IPS-11a (cell line): ENCODE results near the gene MFSD8.
A peak's percentile ranks its signal among the peaks of the same experiment; 100 is the strongest.
"Not testable (repeated sequence)": the region's sequence is repeated elsewhere in the genome, so short reads cannot be mapped to it uniquely, and the experiment has no call there.

ENCODE experiments used
- H3K4me3 ChIP-seq: one replicate; pipeline ENCODE4 v1.5.1; 2013; ENCODE audit warnings: low read depth, low read length, control low read depth

Gene MFSD8

GRCh38 chr4:127965062-127965802 is at the start of gene MFSD8, which contains the start of gene ABHD18:
MFSD8 (minus strand) TSS chr4:127965173; CDS start chr4:127965133, 40 bp downstream.
ABHD18 (plus strand) TSS chr4:127965406; CDS start chr4:127982956, 17,550 bp downstream.
- H3K4me3 ChIP-seq, result peak within 1 kb of the TSS; percentile 97

GRCh38 chr4:128009428-128009827 is 44.5 kb upstream of the MFSD8 start:
- H3K4me3 ChIP-seq, result no peak overlapping the region

GRCh38 chr4:128006592-128006991 is 41.6 kb upstream of the MFSD8 start:
- no peak overlapping the region for H3K4me3 ChIP-seq

- no peak overlapping the region for H3K4me3 ChIP-seq
These were observed 32.8 kb upstream of the MFSD8 start for GRCh38 chr4:127997534-127998388.

- not testable (repeated sequence) for H3K4me3 ChIP-seq
These were observed 31.5 kb upstream of the MFSD8 start for GRCh38 chr4:127996521-127996920.

- H3K4me3 ChIP-seq, result no peak overlapping the region
These were observed 30.8 kb upstream of the MFSD8 start for GRCh38 chr4:127995776-127996175.

GRCh38 chr4:127993151-127993550 is 28.2 kb upstream of the MFSD8 start:
- no peak overlapping the region for H3K4me3 ChIP-seq

- H3K4me3 ChIP-seq, result no peak overlapping the region
These were observed 23.7 kb upstream of the MFSD8 start for GRCh38 chr4:127988638-127989037.

GRCh38 chr4:127985989-127986388 is 21.0 kb upstream of the MFSD8 start:
- H3K4me3 ChIP-seq, result no peak overlapping the region

- no peak overlapping the region for H3K4me3 ChIP-seq
These were observed 17.5 kb upstream of the MFSD8 start for GRCh38 chr4:127982445-127982844.

GRCh38 chr4:127978930-127979329 is 14.0 kb upstream of the MFSD8 start:
- no peak overlapping the region for H3K4me3 ChIP-seq

- no peak overlapping the region for H3K4me3 ChIP-seq
These were observed 10.3 kb upstream of the MFSD8 start for GRCh38 chr4:127975121-127975770.

GRCh38 chr4:127970925-127971324 is 6.0 kb upstream of the MFSD8 start:
- H3K4me3 ChIP-seq, result not testable (repeated sequence)

- no peak overlapping the region for H3K4me3 ChIP-seq
These were observed 3.6 kb upstream of the MFSD8 start for GRCh38 chr4:127968586-127968985.

GRCh38 chr4:127967141-127967775 is 2.3 kb upstream of the MFSD8 start:
- no peak overlapping the region for H3K4me3 ChIP-seq

- peak overlapping the region; percentile 97 for H3K4me3 ChIP-seq
These were observed 816 bp upstream of the MFSD8 start for GRCh38 chr4:127965803-127966175.

GRCh38 chr4:127964426-127965061 is 429 bp downstream of the MFSD8 start:
- H3K4me3 ChIP-seq, result peak overlapping the region; percentile 97

- H3K4me3 ChIP-seq, result not testable (repeated sequence)
These were observed 1.2 kb downstream of the MFSD8 start for GRCh38 chr4:127963633-127964398.

GRCh38 chr4:127959794-127960193 is 5.2 kb downstream of the MFSD8 start:
- H3K4me3 ChIP-seq, result no peak overlapping the region

GRCh38 chr4:127957105-127957504 is 7.9 kb downstream of the MFSD8 start:
- H3K4me3 ChIP-seq, result no peak overlapping the region
